Mesendoderm (in vitro differentiated cells): ENCODE results near the gene DLG2.

Source experiments
- DNase-seq: peaks from one replicate; pipeline ENCODE4 v3.0.0; 2013
- H2AK5ac ChIP-seq: 2 replicates; pipeline ENCODE4 v1.6.1; 2013; ENCODE audit warnings: low read length, inconsistent platforms
- H2BK120ac ChIP-seq: 2 replicates; pipeline ENCODE4 v1.6.1; 2013; ENCODE audit warnings: low read depth, mild to moderate bottlenecking, low read length, moderate library complexity, mixed read lengths
- H2BK15ac ChIP-seq: replicated peaks from 2 replicates; pipeline ENCODE4 v1.6.1; 2013; ENCODE audit warnings: low read depth, mild to moderate bottlenecking, moderate library complexity
- H2BK5ac ChIP-seq: 2 replicates; pipeline ENCODE4 v1.6.1; 2013; ENCODE audit warnings: low read length, inconsistent platforms
- H3K18ac ChIP-seq: 2 replicates; pipeline ENCODE4 v1.6.1; 2013; ENCODE audit warnings: mild to moderate bottlenecking, low read length, mixed read lengths
- H3K23ac ChIP-seq: one replicate; pipeline ENCODE4 v1.6.1; 2013; ENCODE audit warnings: low read length
- H3K27ac ChIP-seq: 2 replicates; pipeline ENCODE4 v1.5.1; 2013; ENCODE audit warnings: low read depth, mild to moderate bottlenecking, inconsistent platforms, low read length, moderate library complexity
- H3K27me3 ChIP-seq: 2 replicates; pipeline ENCODE4 v1.6.1; 2013; ENCODE audit warnings: low read length, control low read depth, mild to moderate bottlenecking, inconsistent platforms; ENCODE audit not compliant: insufficient read depth, poor library complexity
- H3K36me3 ChIP-seq: 2 replicates; pipeline ENCODE4 v1.6.1; 2013; ENCODE audit warnings: low read length, inconsistent platforms; ENCODE audit not compliant: control insufficient read depth, insufficient read depth
- H3K4ac ChIP-seq: one replicate; pipeline ENCODE4 v1.6.1; 2013; ENCODE audit warnings: low read depth, mild to moderate bottlenecking, low read length, moderate library complexity
- H3K4me1 ChIP-seq: 2 replicates; pipeline ENCODE4 v1.6.1; 2013; ENCODE audit warnings: low read depth, low read length, inconsistent platforms; ENCODE audit not compliant: control insufficient read depth
- H3K4me2 ChIP-seq: 2 replicates; pipeline ENCODE4 v1.6.1; 2013; ENCODE audit warnings: low read length
- H3K4me3 ChIP-seq: 2 replicates; pipeline ENCODE4 v1.5.1; 2013; ENCODE audit warnings: mild to moderate bottlenecking, low read length
- H3K56ac ChIP-seq: one replicate; pipeline ENCODE4 v1.6.1; 2013; ENCODE audit warnings: low read length
- H3K79me1 ChIP-seq: 2 replicates; pipeline ENCODE4 v1.6.1; 2013; ENCODE audit warnings: low read length, inconsistent platforms
- H3K79me2 ChIP-seq: 2 replicates; pipeline ENCODE4 v1.6.1; 2013; ENCODE audit warnings: mild to moderate bottlenecking, low read length; ENCODE audit not compliant: control insufficient read depth, insufficient read depth
- H3K9ac ChIP-seq: 2 replicates; pipeline ENCODE4 v1.6.1; 2013; ENCODE audit warnings: low read length, inconsistent platforms
- H4K5ac ChIP-seq: one replicate; pipeline ENCODE4 v1.6.1; 2013; ENCODE audit warnings: low read length
- H4K8ac ChIP-seq: one replicate; pipeline ENCODE4 v1.6.1; 2013; ENCODE audit warnings: low read depth, mild to moderate bottlenecking, control low read depth, low read length, moderate library complexity
- WGBS: extraction: QIAGEN DNeasy Blood & Tissue Kit; methylation state at CpG from one replicate; pipeline ENCODE4 v1.1.7; 2013; ENCODE audit warnings: low lambda C conversion rate, missing lambda C conversion rate; ENCODE audit not compliant: insufficient coverage; ENCODE audit errors: extremely low coverage; 5-methylcytosine and 5-hydroxymethylcytosine counted together

Gene DLG2

GRCh38 chr11:84524422-84525051, 1102.6 kb downstream of the DLG2 start:
- peak; percentile 21 for DNase-seq
- no peak overlapping the region for H3K4ac ChIP-seq

GRCh38 chr11:84522331-84522730, 1104.8 kb downstream of the DLG2 start:
- DNase-seq: no peak
- Histone ChIP-seq H3K4me2 (no peak overlapping the region), H4K8ac (no peak overlapping the region), H3K56ac (no peak overlapping the region), H2AK5ac (no peak overlapping the region), H2BK120ac (no peak overlapping the region), H2BK15ac (no peak overlapping the region), H3K9ac (no peak overlapping the region), H2BK5ac (no peak overlapping the region), H4K5ac (no peak overlapping the region), H3K79me1 (no peaks in the 10 kb centered on the region), H3K27ac (no peak overlapping the region), H3K27me3 (no peaks in the 10 kb centered on the region), H3K36me3 (no peaks in the 10 kb centered on the region), H3K18ac (no peak overlapping the region), H3K4me3 (no peak overlapping the region), H3K79me2 (no peaks in the 10 kb centered on the region), H3K4ac (no peak overlapping the region), H3K4me1 (no peaks in the 10 kb centered on the region), H3K23ac (no peak overlapping the region)

More at GRCh38 chr11:84524422-84525051, 1102.6 kb downstream of the DLG2 start:
- Histone ChIP-seq H3K9ac (no peak overlapping the region), H2BK120ac (no peak overlapping the region), H4K8ac (no peak overlapping the region), H2AK5ac (no peak overlapping the region), H3K79me2 (no peaks in the 10 kb centered on the region), H4K5ac (no peak overlapping the region), H3K79me1 (no peaks in the 10 kb centered on the region), H2BK15ac (no peak overlapping the region), H3K27ac (no peak overlapping the region), H3K4me2 (no peak overlapping the region), H3K27me3 (no peaks in the 10 kb centered on the region), H3K23ac (no peak overlapping the region), H3K56ac (no peak overlapping the region), H2BK5ac (no peak overlapping the region), H3K18ac (no peak overlapping the region), H3K4me1 (no peaks in the 10 kb centered on the region), H3K4me3 (no peak overlapping the region), H3K36me3 (no peaks in the 10 kb centered on the region)
- WGBS: no CpG with 5 or more reads among the region's 3 CpGs

DNA sequence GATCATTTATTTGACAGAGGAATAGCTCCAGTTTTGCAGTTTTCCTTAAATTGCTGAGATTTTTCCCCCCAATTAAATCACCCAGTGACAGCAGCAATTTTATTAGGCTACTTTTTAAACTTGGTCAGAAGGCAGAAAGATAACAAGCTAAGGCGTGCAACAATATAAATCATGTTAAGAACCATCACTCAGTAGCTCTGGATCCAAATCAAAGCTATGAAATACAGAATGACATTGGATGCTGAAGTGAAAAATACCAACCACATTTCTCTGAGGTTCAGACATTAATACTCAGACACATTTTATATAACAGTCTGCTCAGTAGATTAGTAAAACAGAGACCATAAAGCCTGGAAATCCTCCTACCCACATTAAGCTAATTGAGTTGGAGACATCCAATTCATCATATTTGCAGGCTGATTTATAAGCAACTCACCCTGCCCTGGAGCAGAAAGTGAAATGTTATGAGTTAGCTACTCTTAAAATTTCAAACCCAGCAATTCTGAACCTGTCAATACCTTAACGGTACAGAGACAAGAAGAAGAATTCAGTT, 1108.4 kb downstream of the DLG2 start:
- Histone ChIP-seq H4K8ac (no peak overlapping the region), H4K5ac (no peak overlapping the region), H2AK5ac (no peak overlapping the region), H3K18ac (no peak overlapping the region), H2BK120ac (no peak overlapping the region), H3K4me3 (no peak overlapping the region), H3K27ac (no peak overlapping the region), H2BK5ac (no peak overlapping the region), H3K79me1 (no peaks in the 10 kb centered on the region), H2BK15ac (no peak overlapping the region), H3K4ac (no peak overlapping the region), H3K9ac (no peak overlapping the region), H3K4me2 (no peak overlapping the region), H3K56ac (no peak overlapping the region), H3K4me1 (no peaks in the 10 kb centered on the region), H3K27me3 (no peaks in the 10 kb centered on the region), H3K23ac (no peak overlapping the region), H3K36me3 (no peaks in the 10 kb centered on the region), H3K79me2 (no peaks in the 10 kb centered on the region)
- WGBS: no CpG with 5 or more reads among the region's 2 CpGs
- DNase-seq: no peak

- no peak overlapping the region for H3K9ac ChIP-seq
- no peak overlapping the region for H2BK15ac ChIP-seq
- no peak overlapping the region for H2BK120ac ChIP-seq
- H2BK5ac ChIP-seq: no peak overlapping the region
- H3K56ac ChIP-seq: no peak overlapping the region
- H3K4me1 ChIP-seq: no peaks in the 10 kb centered on the region
- no peak for DNase-seq
- no peak overlapping the region for H3K4me3 ChIP-seq
- H3K4ac ChIP-seq: no peak overlapping the region
- no peak overlapping the region for H4K5ac ChIP-seq
- WGBS: no CpG with 5 or more reads among the region's 1 CpG
- H3K4me2 ChIP-seq: no peak overlapping the region
- H3K18ac ChIP-seq: no peak overlapping the region
- no peak overlapping the region for H4K8ac ChIP-seq
- H3K79me1 ChIP-seq: no peaks in the 10 kb centered on the region
- H3K23ac ChIP-seq: no peak overlapping the region
- H3K36me3 ChIP-seq: no peaks in the 10 kb centered on the region
- H2AK5ac ChIP-seq: no peak overlapping the region
- no peaks in the 10 kb centered on the region for H3K27me3 ChIP-seq
- H3K27ac ChIP-seq: no peak overlapping the region
- no peaks in the 10 kb centered on the region for H3K79me2 ChIP-seq
Measured at GRCh38 chr11:84514436-84514835, 1112.7 kb downstream of the DLG2 start.

- no peak overlapping the region for H3K27ac ChIP-seq
- H3K4ac ChIP-seq: no peak overlapping the region
- no peak overlapping the region for H3K56ac ChIP-seq
- H2AK5ac ChIP-seq: no peak overlapping the region
- no peak overlapping the region for H2BK5ac ChIP-seq
- no peak overlapping the region for H3K23ac ChIP-seq
- no peak overlapping the region for H3K9ac ChIP-seq
- no peaks in the 10 kb centered on the region for H3K79me2 ChIP-seq
- no CpG with 5 or more reads among the region's 1 CpG for whole genome bisulfite sequencing
- no peak overlapping the region for H4K8ac ChIP-seq
- no peaks in the 10 kb centered on the region for H3K36me3 ChIP-seq
- no peak overlapping the region for H2BK15ac ChIP-seq
- H3K4me1 ChIP-seq: no peaks in the 10 kb centered on the region
- H2BK120ac ChIP-seq: no peak overlapping the region
- H3K4me2 ChIP-seq: no peak overlapping the region
- H3K4me3 ChIP-seq: no peak overlapping the region
- H3K79me1 ChIP-seq: no peaks in the 10 kb centered on the region
- H4K5ac ChIP-seq: no peak overlapping the region
- no peaks in the 10 kb centered on the region for H3K27me3 ChIP-seq
- DNase-seq: no peak
- no peak overlapping the region for H3K18ac ChIP-seq
Measured at GRCh38 chr11:84503503-84503902, 1123.6 kb downstream of the DLG2 start.

DNA sequence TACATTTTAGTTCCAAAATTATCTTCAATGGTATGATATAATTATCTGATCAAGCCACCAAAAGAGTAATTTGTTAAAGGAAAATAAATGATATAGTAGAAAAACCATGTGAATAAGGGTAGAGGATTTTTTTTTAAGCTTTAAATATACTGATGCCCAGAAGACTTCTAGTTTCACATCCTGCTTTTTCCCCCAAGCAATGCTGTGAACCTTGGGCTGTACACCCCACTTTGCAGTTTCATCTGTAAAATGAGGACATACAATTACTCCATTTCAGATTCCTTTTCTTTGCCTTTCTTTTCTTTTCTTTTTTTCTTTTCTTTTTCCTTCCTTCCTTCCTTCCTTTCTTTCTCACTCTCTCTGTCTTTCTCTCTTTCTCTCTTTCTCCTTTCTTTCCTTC, 1125.4 kb downstream of the DLG2 start:
- no peaks in the 10 kb centered on the region for H3K4me1 ChIP-seq
- no peak overlapping the region for H3K27ac ChIP-seq
- no peaks in the 10 kb centered on the region for H3K36me3 ChIP-seq
- no peak overlapping the region for H4K5ac ChIP-seq
- no peak overlapping the region for H3K4me2 ChIP-seq
- H3K9ac ChIP-seq: no peak overlapping the region
- no peak overlapping the region for H3K18ac ChIP-seq
- H2BK15ac ChIP-seq: no peak overlapping the region
- no peak overlapping the region for H2AK5ac ChIP-seq
- H3K79me1 ChIP-seq: no peaks in the 10 kb centered on the region
- H3K56ac ChIP-seq: no peak overlapping the region
- no peak for DNase-seq
- H3K23ac ChIP-seq: no peak overlapping the region
- H3K4ac ChIP-seq: no peak overlapping the region
- no peaks in the 10 kb centered on the region for H3K79me2 ChIP-seq
- no peak overlapping the region for H3K4me3 ChIP-seq
- no peak overlapping the region for H2BK120ac ChIP-seq
- no peak overlapping the region for H2BK5ac ChIP-seq
- no peak overlapping the region for H4K8ac ChIP-seq
- H3K27me3 ChIP-seq: no peaks in the 10 kb centered on the region
